Stimulated activated CD4-positive, alpha-beta T cell treated with anti-CD3 and anti-CD28 coated beads, TNF-alpha, amount 100 ng/mL, for 48 hours (primary cell): ENCODE results near the gene RNASE8.

Source experiments
- DNase-seq, 3 donors: peaks; one replicate each; pipeline ENCODE4 v3.0.0-alpha.2; 2020; ENCODE audit warnings: low read depth in 3 of 3

RNASE8 gene

GRCh38 chr14:21106176-21106497 is 48.5 kb downstream of the RNASE8 start:
- no peak for DNase-seq

GRCh38 chr14:21106498-21107282 is 49.1 kb downstream of the RNASE8 start:
- peak in 2 of 3 donors; percentile 60 to 68 for DNase-seq

- no peak for DNase-seq
Observed at GRCh38 chr14:21107283-21107800, 49.7 kb downstream of the RNASE8 start.
